SJSA1 (cell line): ENCODE results near the gene NKX1-1. TPM values are rescaled to one million over a fixed set of nuclear protein-coding genes. Genes with fewer than 3 reads are reported as not detected.
A peak's percentile ranks its signal among the peaks of the same experiment; 100 is the strongest.
"Not testable (repeated sequence)": the region's sequence is repeated elsewhere in the genome, so short reads cannot be mapped to it uniquely, and the experiment has no call there.

ENCODE experiments used
- DNase-seq, 2 experiments: peaks; one replicate each; pipeline ENCODE4 v3.0.0-alpha.2; 2015 to 2020; ENCODE audit warnings: low spot score in 2 of 2, low read depth in 1 of 2
- H3K27ac ChIP-seq: fragments of 250-450 bp; sonication (Bioruptor Pico); 2 replicates; pipeline ENCODE4 v1.5.1; 2020; ENCODE audit warnings: mild to moderate bottlenecking, moderate library complexity
- H3K27me3 ChIP-seq: fragments of 250-450 bp; sonication (Bioruptor Pico); replicated peaks from 2 replicates; pipeline ENCODE4 v1.5.1; 2020; ENCODE audit warnings: mild to moderate bottlenecking, moderate library complexity
- H3K36me3 ChIP-seq: fragments of 250-450 bp; sonication (Bioruptor Pico); 2 replicates; pipeline ENCODE4 v1.5.1; 2020; ENCODE audit warnings: mild to moderate bottlenecking
- H3K4me1 ChIP-seq: fragments of 250-450 bp; sonication (Bioruptor Pico); replicated peaks from 2 replicates; pipeline ENCODE4 v1.6.1; 2021; ENCODE audit warnings: mild to moderate bottlenecking
- H3K4me3 ChIP-seq: fragments of 250-450 bp; sonication (Bioruptor Pico); 2 replicates; pipeline ENCODE4 v1.5.1; 2020; ENCODE audit warnings: mild to moderate bottlenecking
- H3K9me3 ChIP-seq: fragments of 250-450 bp; sonication (Bioruptor Pico); replicated peaks from 2 replicates; pipeline ENCODE4 v1.5.1; 2020; ENCODE audit warnings: mild to moderate bottlenecking
- total RNA-seq: library from RNA; depleted of rRNA; stranded (reverse); fragments of >200 nt; shearing (Covaris generic); gene quantifications from 2 replicates; pipeline ENCODE4 v1.2.3, GENCODE V29; 2014

Gene NKX1-1
- total RNA-seq, 1 experiment from 2014 or later: not detected

GRCh38 chr4:1443688-1444172, 37.5 kb upstream of the NKX1-1 start:
- H3K9me3 ChIP-seq, DNase-seq, H3K36me3 ChIP-seq, H3K4me1 ChIP-seq, H3K27ac ChIP-seq, H3K4me3 ChIP-seq, H3K27me3 ChIP-seq: not testable (repeated sequence)

GRCh38 chr4:1427010-1427409, 20.8 kb upstream of the NKX1-1 start:
- no peaks in the 10 kb centered on the region for H3K36me3 ChIP-seq
- no peak overlapping the region for H3K27ac ChIP-seq
- H3K4me1 ChIP-seq: no peaks in the 10 kb centered on the region
- DNase-seq: no peak
- no peaks in the 10 kb centered on the region; the same call in 1 of the 2 replicates for H3K27me3 ChIP-seq
- H3K9me3 ChIP-seq: no peaks in the 10 kb centered on the region
- no peak overlapping the region for H3K4me3 ChIP-seq

- DNase-seq: no peak
- Histone ChIP-seq H3K27me3 (no peaks in the 10 kb centered on the region; the same call in 1 of the 2 replicates), H3K9me3 (no peaks in the 10 kb centered on the region), H3K36me3 (no peaks in the 10 kb centered on the region), H3K4me3 (no peak overlapping the region), H3K4me1 (no peaks in the 10 kb centered on the region), H3K27ac (no peak overlapping the region)
Measured at GRCh38 chr4:1421657-1422056, 15.4 kb upstream of the NKX1-1 start.

DNA sequence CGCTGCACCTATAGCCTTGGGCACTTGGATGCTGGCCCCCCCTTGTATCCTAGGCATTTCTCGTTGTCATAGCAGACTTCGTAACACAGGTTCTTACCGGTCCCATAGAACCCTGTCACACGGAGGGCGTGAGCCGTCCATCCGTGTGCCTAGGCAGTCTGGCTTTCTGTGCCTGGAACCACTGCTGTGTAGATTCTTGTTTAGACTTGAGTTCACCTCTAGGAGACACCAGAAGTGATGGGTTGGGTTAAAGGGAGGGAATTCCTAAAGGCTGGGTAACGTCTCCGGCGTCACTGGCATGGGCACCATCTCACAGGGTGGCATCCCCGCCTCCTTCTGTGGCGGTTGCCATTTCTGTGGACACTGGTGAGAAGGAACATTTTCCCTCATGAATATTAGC, 13.5 kb upstream of the NKX1-1 start:
- Histone ChIP-seq H3K4me3 (no peak overlapping the region), H3K27ac (no peak overlapping the region), H3K9me3 (no peaks in the 10 kb centered on the region), H3K27me3 (no peaks in the 10 kb centered on the region), H3K36me3 (no peaks in the 10 kb centered on the region), H3K4me1 (no peaks in the 10 kb centered on the region)
- DNase-seq: no peak

DNA sequence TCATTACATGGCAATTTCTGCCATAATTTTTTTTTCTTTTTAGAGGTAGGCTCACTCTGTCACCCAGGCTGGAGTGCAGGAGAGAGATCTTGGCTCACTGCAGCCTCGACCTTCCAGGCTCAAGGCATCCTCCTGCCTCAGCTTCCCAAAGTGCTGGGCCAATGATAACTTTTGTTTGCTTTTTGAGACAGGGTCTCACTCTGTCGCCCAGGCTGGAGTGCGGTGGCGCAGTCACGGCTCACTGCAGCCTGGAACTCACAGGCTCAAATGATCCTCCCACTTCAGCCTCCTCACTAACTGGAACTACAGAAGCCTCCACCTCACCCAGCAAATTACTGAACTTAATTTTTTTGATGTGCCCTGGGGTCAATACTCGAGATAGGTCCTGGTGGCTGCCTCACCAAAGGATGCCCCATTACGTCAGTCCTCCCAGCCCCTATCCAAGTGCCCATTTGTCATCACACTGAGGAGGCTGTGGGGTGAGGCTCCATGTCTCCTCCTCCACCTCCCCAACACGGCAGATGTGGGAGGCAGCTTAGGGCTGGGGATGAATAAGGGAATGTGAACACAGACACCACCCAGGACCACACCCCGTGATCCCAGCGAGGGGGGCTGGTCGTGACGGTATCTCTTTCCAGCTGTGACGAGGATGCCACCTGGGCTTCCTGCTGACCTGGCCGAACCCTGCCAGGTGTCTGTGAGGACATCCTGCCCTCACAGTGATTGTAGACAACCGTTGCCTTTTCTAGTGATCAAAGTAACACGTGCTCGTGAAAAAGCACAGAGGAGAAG, 12.4 kb upstream of the NKX1-1 start:
- H3K27ac ChIP-seq: no peak overlapping the region
- no peak for DNase-seq
- no peaks in the 10 kb centered on the region for H3K27me3 ChIP-seq
- no peaks in the 10 kb centered on the region for H3K9me3 ChIP-seq
- no peaks in the 10 kb centered on the region for H3K36me3 ChIP-seq
- H3K4me1 ChIP-seq: no peaks in the 10 kb centered on the region
- no peak overlapping the region for H3K4me3 ChIP-seq

GRCh38 chr4:1417522-1418390, 11.5 kb upstream of the NKX1-1 start:
- no peaks in the 10 kb centered on the region for H3K27me3 ChIP-seq
- H3K9me3 ChIP-seq: no peaks in the 10 kb centered on the region
- H3K36me3 ChIP-seq: no peaks in the 10 kb centered on the region
- H3K4me1 ChIP-seq: no peaks in the 10 kb centered on the region
- H3K4me3 ChIP-seq: no peak overlapping the region
- DNase-seq: no peak
- no peak overlapping the region for H3K27ac ChIP-seq

- no peaks in the 10 kb centered on the region for H3K27me3 ChIP-seq
- H3K9me3 ChIP-seq: no peaks in the 10 kb centered on the region
- H3K4me3 ChIP-seq: no peak overlapping the region
- no peaks in the 10 kb centered on the region for H3K36me3 ChIP-seq
- H3K4me1 ChIP-seq: no peaks in the 10 kb centered on the region
- H3K27ac ChIP-seq: no peak overlapping the region
- peak in 1 of 2 experiments; percentile 25 for DNase-seq
Measured at GRCh38 chr4:1416948-1417260, 10.7 kb upstream of the NKX1-1 start.

- H3K4me3 ChIP-seq: no peak overlapping the region
- no peaks in the 10 kb centered on the region for H3K27me3 ChIP-seq
- H3K36me3 ChIP-seq: no peaks in the 10 kb centered on the region
- DNase-seq: no peak
- no peaks in the 10 kb centered on the region for H3K4me1 ChIP-seq
- H3K27ac ChIP-seq: no peak overlapping the region
- H3K9me3 ChIP-seq: no peaks in the 10 kb centered on the region
Measured at GRCh38 chr4:1416051-1416947, 10.1 kb upstream of the NKX1-1 start.

GRCh38 chr4:1415681-1415981, 9.4 kb upstream of the NKX1-1 start:
- H3K4me1 ChIP-seq: no peaks in the 10 kb centered on the region
- H3K27me3 ChIP-seq: no peaks in the 10 kb centered on the region
- no peaks in the 10 kb centered on the region for H3K36me3 ChIP-seq
- no peaks in the 10 kb centered on the region for H3K9me3 ChIP-seq
- DNase-seq: no peak
- no peak overlapping the region for H3K27ac ChIP-seq
- H3K4me3 ChIP-seq: no peak overlapping the region

DNA sequence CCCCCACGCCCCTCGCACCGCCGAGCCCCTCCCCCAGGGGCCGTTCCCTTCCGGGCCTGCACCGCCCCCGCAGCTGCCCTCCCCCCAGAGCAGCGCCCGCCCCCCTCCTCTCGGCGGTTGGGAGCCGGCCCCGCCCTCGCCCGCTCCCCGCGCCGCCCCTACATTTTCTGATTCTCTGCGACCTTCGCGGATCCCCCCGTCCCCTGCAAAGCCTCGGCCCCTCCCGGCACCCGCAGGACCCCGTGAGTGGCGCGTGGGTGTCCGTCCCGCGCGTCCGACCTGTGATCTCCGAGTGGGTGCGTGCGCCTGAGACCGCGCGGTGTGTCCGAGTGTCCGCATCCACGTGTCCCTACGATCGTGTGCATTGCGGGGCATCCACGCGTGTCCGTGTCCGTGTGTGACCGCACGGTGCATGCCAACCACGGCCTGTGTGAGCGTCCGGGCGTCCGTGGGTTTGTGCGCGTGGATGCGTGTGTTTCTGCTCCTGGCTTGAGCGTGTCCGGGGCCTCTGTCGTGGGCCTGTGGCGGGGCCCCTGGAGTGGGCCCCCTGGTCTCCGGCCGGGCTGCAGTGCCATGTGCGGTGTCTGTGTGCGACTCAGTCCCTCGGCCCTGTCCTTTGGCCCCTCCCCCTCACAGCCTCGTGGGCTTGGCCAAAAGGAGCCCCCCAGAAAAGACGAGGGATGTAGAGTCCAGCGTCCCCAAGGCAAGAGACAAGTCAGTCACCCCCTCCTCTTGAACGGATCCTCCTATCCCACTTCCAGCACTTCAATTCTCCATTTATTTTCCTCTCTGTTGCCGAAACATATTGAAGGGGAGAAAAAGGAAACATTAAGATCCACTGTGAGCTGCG, 8.8 kb upstream of the NKX1-1 start:
- Histone ChIP-seq H3K36me3 (no peaks in the 10 kb centered on the region), H3K4me3 (no peak overlapping the region), H3K4me1 (no peaks in the 10 kb centered on the region), H3K27ac (no peak overlapping the region), H3K9me3 (no peaks in the 10 kb centered on the region), H3K27me3 (no peaks in the 10 kb centered on the region)
- peak in 1 of 2 experiments; percentile 28 for DNase-seq

DNA sequence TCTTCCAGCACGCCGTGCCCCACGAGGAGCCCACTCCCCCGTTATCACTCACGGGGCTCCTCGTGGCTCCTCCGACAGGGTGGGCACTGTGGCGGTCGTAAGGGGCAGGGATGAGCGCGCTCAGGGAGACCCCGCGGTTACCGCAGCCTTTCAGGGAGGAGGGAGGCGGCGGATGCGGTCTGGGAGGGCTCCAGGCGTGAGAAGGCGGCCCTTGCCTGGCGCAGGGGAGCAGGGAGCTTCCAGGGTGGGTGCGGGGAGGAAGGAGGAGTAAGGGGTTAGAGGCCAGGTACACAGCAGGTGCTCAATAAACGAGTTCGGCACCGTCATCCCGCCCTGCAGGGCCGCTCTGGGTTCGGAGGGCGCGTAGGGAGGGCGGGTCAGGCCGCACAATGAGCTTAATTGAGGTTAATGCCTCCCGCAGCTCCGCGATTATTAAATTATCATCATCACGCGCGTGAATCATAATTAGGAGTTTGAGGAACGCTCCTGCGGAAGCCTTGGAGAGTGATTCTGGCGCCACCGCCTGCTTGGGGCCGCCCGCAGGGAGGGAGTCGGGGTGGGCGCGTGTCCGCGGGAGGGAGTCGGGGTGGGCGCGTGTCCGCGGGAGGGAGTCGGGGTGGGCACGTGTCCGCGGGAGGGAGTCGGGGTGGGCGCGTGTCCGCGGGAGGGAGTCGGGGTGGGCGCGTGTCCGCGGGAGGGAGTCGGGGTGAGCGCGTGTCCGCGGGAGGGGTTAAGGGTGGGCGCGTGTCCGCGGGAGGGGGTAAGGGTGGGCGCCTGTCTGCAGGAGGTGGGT, 7.6 kb upstream of the NKX1-1 start:
- H3K4me3 ChIP-seq: no peak overlapping the region
- no peaks in the 10 kb centered on the region for H3K27me3 ChIP-seq
- H3K27ac ChIP-seq: no peak overlapping the region
- no peaks in the 10 kb centered on the region for H3K4me1 ChIP-seq
- no peaks in the 10 kb centered on the region for H3K9me3 ChIP-seq
- DNase-seq: no peak
- H3K36me3 ChIP-seq: no peaks in the 10 kb centered on the region

GRCh38 chr4:1413204-1413663, 7.0 kb upstream of the NKX1-1 start:
- no peaks in the 10 kb centered on the region for H3K36me3 ChIP-seq
- no peaks in the 10 kb centered on the region for H3K4me1 ChIP-seq
- H3K4me3 ChIP-seq: no peak overlapping the region
- no peak for DNase-seq
- H3K9me3 ChIP-seq: no peaks in the 10 kb centered on the region
- H3K27ac ChIP-seq: no peak overlapping the region
- H3K27me3 ChIP-seq: no peaks in the 10 kb centered on the region
